NCI-H2081 (cell line): Measurements from ENCODE around the gene GUK1.

Experiments
- DNase-seq, 2 experiments: peaks; one replicate each; lab custom pipeline; 2025; lab: John Stamatoyannopoulos, UW

The GUK1 gene

GRCh38 chr1:228163007-228163753 is 23.1 kb downstream of the GUK1 start:
- no peak for DNase-seq

- DNase-seq = no peak
Measured at GRCh38 chr1:228163776-228164519, 23.9 kb downstream of the GUK1 start.

DNA sequence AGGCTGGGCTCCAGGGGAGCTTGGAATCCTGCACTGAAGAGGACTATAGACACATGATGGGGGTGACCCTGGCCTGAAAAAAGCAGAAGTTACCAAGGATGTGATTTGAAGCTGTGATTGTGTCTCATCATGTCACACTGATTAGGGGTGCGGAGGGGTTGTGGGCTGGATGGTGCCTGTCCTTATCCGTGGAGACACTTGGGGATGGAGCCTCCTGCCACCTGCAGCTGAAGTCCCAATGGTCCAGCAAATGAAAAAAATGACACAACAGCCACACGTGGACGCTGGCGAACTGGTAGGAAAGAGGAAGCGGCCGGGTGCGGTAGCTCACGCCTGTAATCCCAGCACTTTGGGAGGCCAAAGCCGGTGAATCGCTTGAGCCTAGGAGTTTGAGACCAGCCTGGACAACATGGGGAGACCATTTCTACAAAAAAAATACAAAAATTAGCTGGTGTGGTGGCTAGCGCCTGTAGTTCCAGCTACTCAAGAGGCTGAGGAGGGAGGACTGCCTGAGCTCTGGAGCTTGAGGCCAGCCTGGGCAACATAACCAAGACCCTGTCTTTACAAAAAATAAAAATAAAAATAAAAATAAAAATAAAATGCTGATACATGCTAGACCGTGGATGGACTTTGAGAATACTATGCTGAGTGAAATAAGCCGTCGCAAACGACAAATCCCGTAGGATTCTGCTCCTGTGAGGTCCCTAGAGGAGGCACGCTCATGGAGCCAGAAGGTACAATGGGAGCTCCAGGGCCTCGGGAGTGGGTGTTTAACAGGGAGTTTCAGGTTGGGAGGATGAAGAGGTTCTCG is 24.7 kb downstream of the GUK1 start:
- no peak for DNase-seq

DNA sequence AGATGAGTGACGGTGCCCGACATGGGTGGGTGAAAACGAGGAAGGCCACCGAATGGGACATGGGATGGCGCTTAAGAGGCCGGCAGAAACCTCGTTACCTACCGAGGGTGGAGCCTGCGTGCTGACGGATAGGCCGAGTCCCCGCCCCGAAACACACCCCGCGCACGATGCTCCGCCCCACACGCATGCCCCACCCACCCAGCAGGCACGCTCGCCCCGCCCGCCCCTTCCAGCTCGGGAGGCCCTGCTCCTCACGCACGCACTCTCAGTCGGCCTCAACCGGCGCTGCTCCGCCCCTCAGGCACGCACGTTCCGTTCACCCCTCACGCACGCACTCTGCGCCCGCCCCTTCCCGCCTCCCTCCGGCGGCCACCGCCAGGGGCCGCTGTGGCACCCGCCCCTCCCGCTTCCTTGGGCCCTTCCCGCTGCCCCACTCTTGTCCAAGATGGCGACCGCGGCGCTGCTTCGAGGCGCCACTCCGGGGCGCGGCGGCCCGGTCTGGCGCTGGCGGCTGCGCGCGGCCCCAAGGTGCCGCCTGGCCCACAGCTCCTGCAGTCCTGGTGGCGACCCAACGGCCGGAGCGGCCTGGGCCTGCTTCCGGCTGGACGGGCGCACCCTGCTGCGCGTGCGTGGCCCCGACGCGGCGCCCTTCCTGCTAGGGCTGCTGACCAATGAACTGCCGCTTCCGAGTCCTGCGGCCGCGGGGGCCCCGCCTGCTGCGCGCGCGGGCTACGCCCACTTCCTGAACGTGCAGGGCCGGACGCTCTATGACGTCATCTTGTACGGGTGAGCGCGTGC is 25.5 kb downstream of the GUK1 start, which contains the start of gene IBA57:
TSS of gene IBA57 (plus strand) at position 433 of the 798 bp plus-strand sequence. CDS start at position 446, 13 bp downstream.
- DNase-seq = peak; percentile 98 to 99

- DNase-seq = peak; percentile 21 to 65
Measured at GRCh38 chr1:228166170-228166936, 26.3 kb downstream of the GUK1 start.

GRCh38 chr1:228168563-228169270 is 28.6 kb downstream of the GUK1 start:
- no peak for DNase-seq

DNA sequence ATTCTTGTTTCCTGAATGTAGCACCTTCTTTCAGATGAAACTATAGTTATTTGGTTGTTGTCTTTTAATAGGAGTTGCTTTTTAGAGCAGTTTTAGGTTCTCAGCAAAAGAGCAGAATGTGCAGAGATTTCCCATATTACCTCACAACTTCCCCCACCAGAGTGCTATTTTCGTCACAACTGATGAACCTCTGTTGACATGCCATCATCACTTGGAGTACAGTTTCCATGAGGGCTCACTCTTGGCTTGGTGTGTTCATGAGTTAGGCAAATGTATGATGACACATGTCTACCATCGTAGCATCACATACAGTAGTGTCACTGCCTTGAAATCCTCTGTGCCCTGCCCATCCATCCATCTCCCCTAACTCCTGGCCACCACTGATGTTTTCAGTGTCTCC is 29.3 kb downstream of the GUK1 start:
- no peak for DNase-seq

DNA sequence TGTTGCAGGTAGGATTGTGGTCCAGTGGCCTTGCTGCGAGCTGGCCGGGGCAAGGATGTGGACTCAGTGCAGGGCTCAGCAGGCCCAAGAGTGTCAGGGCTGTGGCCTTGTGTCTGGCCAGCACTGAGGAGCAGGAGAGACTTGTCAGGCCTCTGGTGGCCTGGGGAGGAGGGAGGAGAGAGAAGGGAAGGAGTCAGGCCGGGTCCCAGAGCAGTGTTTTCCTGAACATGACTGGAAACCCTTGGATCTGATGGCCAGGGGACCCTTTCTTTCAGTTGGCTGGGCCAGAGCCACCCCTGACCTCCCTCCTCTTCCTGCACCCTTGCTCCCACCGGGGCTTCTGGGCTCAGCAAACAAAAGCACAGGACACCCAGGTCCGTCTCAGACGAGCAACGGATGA is 30.6 kb downstream of the GUK1 start:
- no peak for DNase-seq

DNA sequence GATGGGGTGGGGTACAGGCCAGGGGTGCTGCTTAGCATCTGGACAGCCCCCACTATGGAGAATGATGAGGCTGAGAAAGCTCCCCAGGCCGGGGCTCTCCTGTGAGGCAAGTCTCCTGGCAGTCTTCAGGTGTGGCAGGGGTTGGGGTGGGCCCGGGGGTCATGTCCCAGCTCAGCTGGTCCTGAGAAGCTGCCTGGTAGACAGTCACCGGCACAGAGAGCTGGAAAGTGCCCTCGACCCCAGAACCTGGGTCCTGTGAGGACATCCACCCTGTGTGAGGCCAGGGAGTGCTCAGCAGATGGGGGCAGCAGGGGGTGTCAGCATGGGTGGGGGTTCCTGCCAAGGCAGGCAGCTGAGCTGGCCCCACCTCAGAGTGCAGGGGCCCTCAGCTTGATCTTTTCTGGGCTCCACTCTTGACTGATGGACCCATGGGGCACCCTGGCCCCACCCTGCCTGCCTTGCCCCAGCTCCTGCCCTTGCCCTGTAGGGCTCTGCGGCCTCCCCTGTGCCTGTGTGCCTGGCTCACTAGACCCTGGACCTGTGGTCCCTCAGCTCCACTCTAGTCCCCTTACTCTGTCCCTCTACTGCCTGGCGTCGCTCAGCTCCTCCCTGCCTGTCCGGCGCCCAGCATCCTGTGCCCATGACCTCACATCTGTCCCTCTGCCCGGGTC is 31.3 kb downstream of the GUK1 start:
- no peak for DNase-seq

GRCh38 chr1:228172591-228173527 is 32.8 kb downstream of the GUK1 start:
- no peak for DNase-seq

GRCh38 chr1:228173528-228174481 is 33.7 kb downstream of the GUK1 start:
- DNase-seq = peak in 1 of 2 experiments; percentile 25

DNA sequence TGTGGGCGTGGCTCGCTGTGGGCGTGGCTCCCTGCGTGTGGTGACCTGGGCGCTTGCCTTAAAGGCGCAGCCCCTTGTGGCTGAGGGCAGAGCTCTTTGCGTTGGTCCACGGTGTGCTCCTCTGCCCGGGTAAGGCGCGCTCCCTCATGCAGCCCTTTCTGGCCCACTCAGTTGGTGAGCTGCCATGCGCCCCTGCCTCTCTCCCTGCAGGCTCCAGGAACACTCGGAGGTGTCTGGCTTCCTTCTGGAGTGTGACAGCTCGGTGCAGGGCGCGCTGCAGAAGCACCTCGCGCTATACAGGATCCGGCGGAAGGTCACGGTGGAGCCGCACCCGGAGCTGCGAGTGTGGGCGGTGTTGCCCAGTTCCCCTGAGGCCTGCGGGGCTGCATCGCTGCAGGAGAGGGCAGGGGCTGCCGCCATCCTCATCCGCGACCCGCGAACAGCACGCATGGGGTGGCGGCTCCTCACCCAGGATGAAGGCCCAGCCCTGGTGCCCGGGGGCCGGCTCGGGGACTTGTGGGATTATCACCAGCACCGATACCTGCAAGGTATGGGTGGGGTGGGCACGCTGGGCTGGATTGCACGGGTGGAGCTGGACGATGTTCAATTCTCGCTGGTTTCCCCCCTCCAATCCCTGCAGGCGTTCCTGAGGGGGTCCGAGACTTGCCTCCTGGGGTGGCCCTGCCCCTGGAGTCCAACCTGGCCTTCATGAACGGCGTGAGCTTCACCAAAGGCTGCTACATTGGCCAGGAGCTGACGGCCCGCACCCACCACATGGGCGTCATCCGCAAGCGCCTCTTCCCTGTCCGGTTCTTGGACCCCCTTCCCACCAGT is 34.6 kb downstream of the GUK1 start:
- DNase-seq = no peak

- no peak for DNase-seq
Measured at GRCh38 chr1:228175316-228176023, 35.4 kb downstream of the GUK1 start.

GRCh38 chr1:228176024-228176395 is 35.9 kb downstream of the GUK1 start:
- DNase-seq = no peak

DNA sequence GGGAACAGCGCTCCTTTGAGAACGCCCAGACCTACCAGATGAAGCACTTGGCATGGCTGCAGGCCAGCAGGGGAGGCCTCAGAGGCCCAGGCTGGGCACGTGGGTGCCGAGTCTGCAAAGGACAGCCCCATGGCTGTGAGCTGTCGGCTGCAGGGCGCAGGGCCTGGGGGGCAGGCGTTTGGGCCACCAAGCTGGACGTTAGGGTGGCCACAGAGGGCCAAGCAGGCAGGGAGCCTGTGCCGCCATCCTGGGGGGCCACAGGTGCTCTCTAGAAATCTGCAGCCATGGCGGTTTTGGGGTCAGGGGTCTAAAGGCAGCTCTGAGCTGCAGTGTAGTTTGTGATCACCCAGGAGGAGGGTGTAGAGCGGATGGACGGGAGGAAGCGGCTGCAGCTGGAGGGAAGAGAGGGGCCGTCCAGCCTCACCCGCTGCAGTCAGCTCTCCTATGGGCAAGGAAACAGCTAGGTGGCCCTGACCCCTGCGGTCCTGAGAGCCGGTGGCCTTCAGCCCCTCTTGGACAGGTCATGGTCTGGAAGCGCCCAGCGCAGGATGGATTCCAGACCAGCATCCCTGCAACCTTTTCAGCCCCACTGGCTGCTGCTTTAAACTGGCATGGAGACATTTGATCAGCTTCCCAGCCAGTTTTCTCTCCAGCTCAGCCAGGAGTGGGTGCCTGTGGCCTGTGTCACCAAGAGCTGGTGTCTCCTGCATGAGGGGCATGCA is 36.5 kb downstream of the GUK1 start:
- DNase-seq = no peak
